HG03521 (cell line): Measurements from ENCODE around the gene LRP1B.
"Not testable (repeated sequence)": the region's sequence is repeated elsewhere in the genome, so short reads cannot be mapped to it uniquely, and the experiment has no call there.

Experiments
- ATAC-seq: cut with Tn5 transposase; IDR thresholded peaks from one replicate; pipeline ENCODE4 v1.9.1; 2021; ENCODE audit warnings: mild to moderate bottlenecking, moderate library complexity; ENCODE audit not compliant: unreplicated experiment

The LRP1B gene

GRCh38 chr2:142104134-142104758 lies 26.6 kb downstream of the LRP1B start:
- no peak for ATAC-seq

DNA sequence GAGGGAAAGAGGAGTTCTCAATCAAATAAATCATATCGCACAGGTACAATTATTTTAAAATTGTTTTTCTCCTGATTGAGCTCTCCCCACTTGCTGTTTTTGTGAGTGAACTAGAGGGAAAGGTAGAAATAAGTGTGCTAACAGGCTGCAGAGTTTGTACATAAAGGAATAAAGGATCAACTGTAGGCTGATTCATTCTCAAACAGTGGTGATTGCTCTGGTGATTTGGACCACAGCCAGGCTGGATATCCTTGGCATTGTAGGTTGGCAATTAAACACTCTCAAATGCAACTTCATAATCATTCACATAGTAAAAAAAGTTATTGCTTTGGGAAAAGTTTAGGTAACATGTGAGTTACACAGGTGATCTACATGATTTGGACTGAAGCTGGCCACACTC lies 29.8 kb downstream of the LRP1B start:
- ATAC-seq: no peak

GRCh38 chr2:142100139-142100873 lies 30.5 kb downstream of the LRP1B start:
- ATAC-seq: no peak

DNA sequence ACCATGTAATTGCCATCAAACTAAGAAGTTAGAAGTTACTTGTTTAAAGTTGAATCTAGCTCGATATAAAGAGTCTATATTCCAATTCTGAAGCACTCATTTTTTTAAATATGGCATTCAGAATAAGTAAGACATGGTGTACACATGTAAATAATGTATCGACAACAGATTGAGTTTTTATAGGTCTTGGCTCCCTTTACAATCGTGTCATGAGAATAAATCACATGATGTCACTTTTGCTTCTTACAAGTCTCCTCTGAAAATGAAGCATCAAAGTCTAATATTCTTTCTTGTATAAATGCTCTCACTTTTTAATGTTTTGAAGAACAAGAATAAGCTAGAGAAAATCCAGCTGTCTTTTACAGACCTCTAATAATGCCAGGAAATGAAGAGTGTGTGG lies 33.1 kb downstream of the LRP1B start:
- no peak for ATAC-seq

- no peak for ATAC-seq
Observed at GRCh38 chr2:142095647-142096046, 35.2 kb downstream of the LRP1B start.

GRCh38 chr2:142094233-142094632 lies 36.6 kb downstream of the LRP1B start:
- no peak for ATAC-seq

- ATAC-seq: no peak
Observed at GRCh38 chr2:142088058-142088568, 42.7 kb downstream of the LRP1B start.

GRCh38 chr2:142087585-142087984 lies 43.2 kb downstream of the LRP1B start:
- not testable (repeated sequence) for ATAC-seq

DNA sequence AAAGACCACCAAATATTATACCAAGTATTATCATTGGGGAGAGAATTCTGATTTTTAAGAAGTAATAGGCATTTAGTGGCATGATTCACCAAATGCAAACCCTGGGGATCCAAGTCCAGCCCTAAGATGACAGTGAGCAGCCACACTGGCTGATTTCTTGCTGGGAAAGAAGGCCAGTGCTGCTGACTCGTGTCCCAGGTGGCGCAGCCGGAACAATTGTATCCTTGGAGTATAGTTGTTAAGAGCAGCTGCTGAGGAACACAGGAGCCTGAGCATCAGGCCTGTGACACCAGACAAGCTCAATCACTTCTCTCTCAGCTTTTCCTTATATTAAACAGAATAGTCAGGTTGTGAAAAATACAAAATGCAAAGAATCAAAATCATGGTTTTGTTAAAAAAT lies 48.4 kb downstream of the LRP1B start:
- no peak for ATAC-seq

GRCh38 chr2:142076317-142076716 lies 54.5 kb downstream of the LRP1B start:
- ATAC-seq: no peak

DNA sequence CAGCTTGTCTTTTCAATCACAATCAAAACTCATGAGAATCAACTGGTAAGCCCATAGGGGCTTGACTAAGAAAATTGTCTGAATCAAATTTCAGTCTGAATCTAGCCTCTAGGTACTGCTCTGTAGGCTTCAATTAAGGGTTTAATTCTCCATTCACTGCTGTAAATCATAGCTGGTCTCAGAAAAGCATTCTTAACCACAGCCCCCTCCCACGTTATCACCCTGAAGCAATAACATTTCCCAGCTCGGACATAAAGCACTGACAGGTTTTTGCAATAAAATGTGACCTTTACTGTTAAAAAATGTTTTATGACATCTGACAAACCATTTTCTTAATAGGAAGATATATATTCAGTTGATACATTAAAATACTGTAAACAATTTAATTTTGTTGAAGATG lies 55.0 kb downstream of the LRP1B start:
- no peak for ATAC-seq

- no peak for ATAC-seq
Observed at GRCh38 chr2:142069251-142069888, 61.4 kb downstream of the LRP1B start.

- no peak for ATAC-seq
Observed at GRCh38 chr2:142065700-142066099, 65.1 kb downstream of the LRP1B start.

GRCh38 chr2:142065156-142065555 lies 65.7 kb downstream of the LRP1B start:
- ATAC-seq: no peak

GRCh38 chr2:142061733-142062132 lies 69.1 kb downstream of the LRP1B start:
- no peak for ATAC-seq

- ATAC-seq: no peak
Observed at GRCh38 chr2:142058149-142058548, 72.7 kb downstream of the LRP1B start.

GRCh38 chr2:142056784-142057183 lies 74.0 kb downstream of the LRP1B start:
- no peak for ATAC-seq

DNA sequence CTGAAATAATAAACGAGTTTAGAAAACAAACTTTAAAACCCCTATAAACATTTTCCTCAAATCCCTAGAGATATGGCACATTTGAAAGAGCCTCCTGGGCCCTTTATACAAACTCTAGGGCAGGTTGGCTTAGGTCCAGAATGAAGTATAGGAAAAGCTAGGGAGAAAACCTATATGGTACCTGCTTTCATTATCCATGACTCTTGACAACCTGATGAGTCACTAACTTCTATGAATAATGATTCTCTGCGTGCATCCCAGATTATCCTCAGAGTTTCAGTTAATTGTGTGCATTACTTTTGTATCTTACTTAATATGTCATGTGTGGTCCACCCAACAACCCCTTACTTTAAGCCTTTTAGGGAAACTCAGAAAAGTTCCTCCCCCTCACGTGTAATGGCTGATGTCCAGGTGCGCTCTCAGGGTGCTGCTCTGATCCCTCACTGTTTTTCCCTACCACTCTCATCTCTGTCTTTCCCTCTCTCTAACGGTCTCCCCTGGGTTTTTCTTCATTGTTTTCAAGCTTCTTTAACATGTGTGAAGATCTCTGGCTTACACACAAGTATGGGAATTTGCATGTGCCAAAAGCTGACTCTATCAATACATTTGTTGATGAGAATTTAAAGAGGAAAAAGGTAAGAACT lies 78.5 kb downstream of the LRP1B start:
- ATAC-seq: no peak

- no peak for ATAC-seq
Observed at GRCh38 chr2:142048581-142048980, 82.2 kb downstream of the LRP1B start.

- ATAC-seq: no peak
Observed at GRCh38 chr2:142045641-142046040, 85.2 kb downstream of the LRP1B start.

GRCh38 chr2:142044197-142044596 lies 86.6 kb downstream of the LRP1B start:
- ATAC-seq: no peak
